Adrenal gland (tissue), 12 donors: ENCODE data around the gene PKN2. TPM values are rescaled to one million over a fixed set of nuclear protein-coding genes. Genes with fewer than 3 reads are reported as not detected.

Experiments
- DNase-seq, 7 donors: peaks; one replicate each; pipeline ENCODE4 v3.0.0-alpha.2; 2019 to 2020
- H3K27ac ChIP-seq, 5 donors: fragments of 200-600 bp; sonication (generic) in 4 of 5; 1 replicate in 3 of 5; 2 replicates in 2 of 5; pipeline versions ENCODE4 v1.5.1 to v1.8.0; 2016 to 2020; ENCODE audit warnings: mild to moderate bottlenecking in 1 of 5
- H3K27me3 ChIP-seq: fragments of 200-600 bp; 2 replicates; pipeline ENCODE4 v1.8.0; 2021
- H3K36me3 ChIP-seq, 2 donors: fragments of 200-600 bp; replicated peaks in 1 of 2; 1 replicate in 1 of 2; 2 replicates in 1 of 2; pipeline versions ENCODE4 v1.5.1 to v1.8.0; 2018 to 2022
- H3K4me1 ChIP-seq, 2 donors: fragments of 200-600 bp; replicated peaks in 1 of 2; 1 replicate in 1 of 2; 2 replicates in 1 of 2; pipeline versions ENCODE4 v1.5.1 to v1.8.0; 2018 to 2021
- H3K4me3 ChIP-seq, 4 donors: fragments of 200-600 bp; sonication (generic) in 3 of 4; one replicate each; pipeline ENCODE4 v1.5.1; 2016 to 2018
- H3K9me3 ChIP-seq, 3 donors: fragments of 200-600 bp; sonication (generic) in 1 of 3; replicated peaks in 1 of 3; 1 replicate in 2 of 3; 2 replicates in 1 of 3; pipeline versions ENCODE4 v1.5.1 to v1.8.0; 2016 to 2021
- POLR2A ChIP-seq, 2 donors: fragments of 450-650 bp; IDR thresholded peaks; one replicate each; pipeline ENCODE4 v1.6.1; 2017; ENCODE audit warnings: antibody characterized with exemption in 2 of 2, mild to moderate bottlenecking in 2 of 2, moderate library complexity in 1 of 2
- WGBS, 4 donors: extraction: QIAGEN DNeasy Blood & Tissue Kit in 2 of 4; methylation state at CpG; one replicate each; pipeline versions ENCODE4 v1.1.5 to v1.1.7; 2013 to 2017; 5-methylcytosine and 5-hydroxymethylcytosine counted together
- intact Hi-C, 2 donors: fragments of 100-400 bp; cut with DNase I; formaldehyde crosslinking; loops; one replicate each; pipeline versions ENCODE4 v1.14.1 to v1.15.0; 2022 to 2023
- polyA plus RNA-seq, 3 donors: library from polyadenylated mRNA; stranded (reverse); fragments of 200-250 nt in 2 of 3; fragments of 350-450 nt in 1 of 3; fragmentation: Illumina TruSeq in 1 of 3; extraction: RNeasy Lipid Tissue Mini Kit (QIAGEN cat#74804) in 1 of 3; gene quantifications; one replicate each; pipeline ENCODE4 v1.2.3, GENCODE V29; 2013 to 2014
- total RNA-seq, 9 donors: library from RNA; depleted of rRNA in 4 of 9; stranded (reverse); fragments of >200 nt in 4 of 9; fragments of 120-200 nt in 1 of 9; fragmentation: NEBNext Ultra II Directional in 1 of 9; extraction: Animal tissue kit (Norgen Biotek cat#: 25700) in 1 of 9; gene quantifications; one replicate each; pipeline versions ENCODE4 v1.1.0 to v1.2.4, GENCODE V29; 2013 to 2023
- TF ChIP-seq, protein P1 (sequence below), 6 experiments: fragments of 450-650 bp in 4 of 6; fragments of 200-600 bp in 2 of 6; sonication (generic) in 1 of 6; IDR thresholded peaks; 1 replicate in 5 of 6; 2 replicates in 1 of 6; pipeline versions ENCODE4 v1.5.1 to v1.8.0; 2016 to 2021; ENCODE audit warnings: antibody characterized with exemption in 6 of 6, mild to moderate bottlenecking in 2 of 6, moderate library complexity in 1 of 6
- donor health status: healthy with polysubstance abuse.
- donor health status: Bipolar disorder and iron deficiency.
- donor health status: DM: yes; HTN: yes; CAD: no.
- donor health status: DM: no; HTN: no; CAD: no.
- donor health status: DM: no; HTN: no; CAD: no.
- donor health status: DM: yes; HTN: yes; CAD: no.

PKN2 gene
- total and polyA plus RNA-seq, 12 donors, result 10.9 to 49.4 (median 33.6) TPM

DNA sequence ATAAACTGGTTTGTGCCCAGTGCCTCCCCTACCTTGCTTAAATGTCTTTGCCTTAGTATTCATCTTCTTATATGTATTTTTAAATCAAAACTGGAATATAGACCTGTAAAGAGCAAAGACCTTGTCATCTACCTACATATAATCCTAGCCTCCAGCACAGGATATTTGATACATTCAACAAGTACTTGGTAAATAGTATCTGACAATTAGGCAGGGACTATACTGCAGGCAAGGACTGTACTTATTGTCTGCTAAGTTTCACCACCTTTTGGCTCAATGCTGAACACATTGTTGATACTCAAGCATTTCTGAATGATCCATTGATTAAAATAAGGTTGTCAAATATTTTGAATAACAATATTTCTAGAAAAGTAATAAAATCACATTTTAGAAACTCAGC lies 96.4 kb downstream of the PKN2 start:
- intact Hi-C loops, result no loop called here
- Histone ChIP-seq H3K27me3 (no peaks in the 10 kb centered on the region), H3K36me3 (peaks cover 0 to 11% of the 10 kb centered on the region in 2 donors), H3K27ac (no peak overlapping the region), H3K4me3 (no peak overlapping the region), H3K9me3 (no peaks in the 10 kb centered on the region), H3K4me1 (no peaks in the 10 kb centered on the region)
- no peak for DNase-seq
- no peak for TF ChIP-seq POLR2A (IDR thresholded peaks at IDR 0.05)
- TF ChIP-seq, protein P1, sequence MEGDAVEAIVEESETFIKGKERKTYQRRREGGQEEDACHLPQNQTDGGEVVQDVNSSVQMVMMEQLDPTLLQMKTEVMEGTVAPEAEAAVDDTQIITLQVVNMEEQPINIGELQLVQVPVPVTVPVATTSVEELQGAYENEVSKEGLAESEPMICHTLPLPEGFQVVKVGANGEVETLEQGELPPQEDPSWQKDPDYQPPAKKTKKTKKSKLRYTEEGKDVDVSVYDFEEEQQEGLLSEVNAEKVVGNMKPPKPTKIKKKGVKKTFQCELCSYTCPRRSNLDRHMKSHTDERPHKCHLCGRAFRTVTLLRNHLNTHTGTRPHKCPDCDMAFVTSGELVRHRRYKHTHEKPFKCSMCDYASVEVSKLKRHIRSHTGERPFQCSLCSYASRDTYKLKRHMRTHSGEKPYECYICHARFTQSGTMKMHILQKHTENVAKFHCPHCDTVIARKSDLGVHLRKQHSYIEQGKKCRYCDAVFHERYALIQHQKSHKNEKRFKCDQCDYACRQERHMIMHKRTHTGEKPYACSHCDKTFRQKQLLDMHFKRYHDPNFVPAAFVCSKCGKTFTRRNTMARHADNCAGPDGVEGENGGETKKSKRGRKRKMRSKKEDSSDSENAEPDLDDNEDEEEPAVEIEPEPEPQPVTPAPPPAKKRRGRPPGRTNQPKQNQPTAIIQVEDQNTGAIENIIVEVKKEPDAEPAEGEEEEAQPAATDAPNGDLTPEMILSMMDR (IDR thresholded peaks at IDR 0.05), result no peak

DNA sequence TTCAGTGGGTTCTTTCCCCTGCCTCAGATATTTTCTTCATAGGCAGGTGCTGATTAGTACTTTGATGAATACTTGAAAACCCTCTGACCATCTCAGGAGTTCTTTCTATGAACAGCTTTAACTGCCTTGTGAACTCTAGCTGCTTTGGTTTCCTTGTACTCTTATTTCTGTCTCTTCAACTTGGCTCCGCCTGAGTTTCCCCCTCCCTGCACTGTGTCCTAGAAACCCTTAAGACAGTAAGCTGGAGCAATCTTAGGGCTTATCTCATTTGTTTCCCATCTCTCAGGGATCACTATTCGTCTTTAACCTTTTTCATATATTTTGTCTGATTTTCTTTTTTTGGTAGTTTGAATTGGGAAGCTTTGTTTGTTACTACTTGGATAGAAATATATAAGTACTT lies 99.1 kb downstream of the PKN2 start:
- H3K4me3 ChIP-seq, result no peak overlapping the region
- WGBS, 4 donors, result 77 to 88% (median 86%) methylated on average over 2 of the region's 2 CpGs
- H3K27ac ChIP-seq, result no peak overlapping the region
- TF ChIP-seq, protein P1 (IDR thresholded peaks at IDR 0.05), result no peak
- TF ChIP-seq POLR2A (IDR thresholded peaks at IDR 0.05), result no peak
- no peaks in the 10 kb centered on the region for H3K27me3 ChIP-seq
- intact Hi-C loops, result no loop called here
- peaks cover 0 to 12% of the 10 kb centered on the region in 2 donors for H3K36me3 ChIP-seq
- DNase-seq, result no peak
- no peaks in the 10 kb centered on the region for H3K9me3 ChIP-seq
- H3K4me1 ChIP-seq, result no peaks in the 10 kb centered on the region

DNA sequence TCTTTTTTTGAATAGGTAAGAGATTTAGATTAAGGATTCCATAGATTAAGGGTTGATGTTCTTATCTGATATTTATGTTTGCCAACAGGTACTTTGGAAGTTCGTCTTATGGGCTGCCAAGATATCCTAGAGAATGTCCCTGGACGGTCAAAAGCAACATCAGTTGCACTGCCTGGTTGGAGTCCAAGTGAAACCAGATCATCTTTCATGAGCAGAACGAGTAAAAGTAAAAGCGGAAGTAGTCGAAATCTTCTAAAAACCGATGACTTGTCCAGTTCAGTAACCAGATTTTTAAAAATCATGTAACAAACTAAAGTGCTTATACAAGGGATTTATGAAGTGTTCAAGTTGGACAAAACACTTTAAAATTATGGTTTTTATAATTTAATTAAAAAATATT lies 100.5 kb downstream of the PKN2 start:
- no peaks in the 10 kb centered on the region for H3K27me3 ChIP-seq
- no peaks in the 10 kb centered on the region for H3K9me3 ChIP-seq
- WGBS, 4 donors, result 93 to 94% (median 94%) methylated on average over 6 of the region's 6 CpGs
- DNase-seq, result no peak
- H3K36me3 ChIP-seq, result peaks cover 0 to 12% of the 10 kb centered on the region in 2 donors
- no peak overlapping the region for H3K4me3 ChIP-seq
- intact Hi-C loops, result no loop called here
- no peak overlapping the region for H3K27ac ChIP-seq
- no peak for TF ChIP-seq POLR2A (IDR thresholded peaks at IDR 0.05)
- TF ChIP-seq, protein P1 (IDR thresholded peaks at IDR 0.05), result no peak
- H3K4me1 ChIP-seq, result no peaks in the 10 kb centered on the region

DNA sequence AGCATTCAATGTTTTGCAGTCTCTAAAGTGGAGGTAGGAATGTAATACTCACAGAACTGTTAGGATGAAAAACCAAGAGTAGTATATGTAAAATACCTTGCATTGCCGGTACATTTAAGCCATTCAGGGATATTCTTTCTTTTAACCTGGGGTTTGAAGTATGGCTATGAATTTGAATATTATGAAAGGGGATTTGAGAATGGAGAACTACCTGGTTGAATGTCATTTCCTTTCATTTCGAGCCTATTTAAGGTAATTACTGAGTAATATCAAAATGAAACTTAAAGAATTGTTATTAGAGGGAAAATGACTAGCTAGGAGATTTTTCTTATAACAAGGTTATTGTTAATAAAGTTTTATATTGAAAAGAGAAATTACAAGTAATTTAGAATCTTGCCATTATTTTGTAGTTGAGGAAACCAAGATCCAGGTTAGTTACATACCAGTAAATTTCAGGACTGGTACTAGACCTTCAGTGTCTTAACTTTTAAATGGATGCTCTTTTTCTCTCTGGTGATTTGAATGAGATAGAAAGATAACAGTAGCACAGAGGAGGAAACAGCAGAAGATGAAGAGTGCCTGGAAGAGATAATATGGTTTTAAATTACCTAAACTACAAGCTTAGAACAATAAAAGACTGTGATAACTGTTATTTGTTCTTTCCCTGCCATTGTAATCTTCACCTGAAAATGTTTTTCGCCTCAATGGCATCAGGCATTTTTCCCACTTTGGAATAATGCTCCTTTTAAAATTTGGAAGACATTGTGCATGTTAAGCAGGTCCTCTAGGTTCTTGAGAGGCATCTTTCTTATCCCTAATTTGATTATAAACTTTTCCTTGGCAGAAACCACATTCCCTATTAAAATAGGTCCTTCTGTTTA lies 103.2 kb downstream of the PKN2 start:
- H3K4me1 ChIP-seq, result no peaks in the 10 kb centered on the region
- intact Hi-C loops, result no loop called here
- H3K36me3 ChIP-seq, result peaks cover 0 to 12% of the 10 kb centered on the region in 2 donors
- no peak overlapping the region for H3K27ac ChIP-seq
- H3K9me3 ChIP-seq, result no peaks in the 10 kb centered on the region
- no peaks in the 10 kb centered on the region for H3K27me3 ChIP-seq
- no peak overlapping the region for H3K4me3 ChIP-seq
- WGBS, 4 donors, result 92 to 96% (median 94%) methylated on average over 3 of the region's 3 CpGs
- TF ChIP-seq, protein P1 (IDR thresholded peaks at IDR 0.05), result no peak
- TF ChIP-seq POLR2A (IDR thresholded peaks at IDR 0.05), result no peak
- no peak for DNase-seq
